Measurements from ENCODE around the gene HS2ST1.

GRCh38 chr1:86925742-86926141 lies 11.3 kb downstream of the HS2ST1 start:
- TF ChIP-seq POLR2A (IDR thresholded peaks at IDR 0.05; ENCODE audit: borderline replicate concordance, extremely low read depth, insufficient read depth, insufficient read length), result no peak
- TF ChIP-seq EZH2phosphoT487 (IDR thresholded peaks at IDR 0.05; ENCODE audit: borderline replicate concordance), result no peak
- TF ChIP-seq ZFX (IDR thresholded peaks at IDR 0.05), result no peak
- TF ChIP-seq POLR2AphosphoS5 (IDR thresholded peaks at IDR 0.05; ENCODE audit: low read depth, low read length), result no peak
- TF ChIP-seq CTCF (IDR thresholded peaks at IDR 0.05 in 2 of 3, conservative IDR thresholded peaks at IDR 0.05 in 1 of 3; ENCODE audit: borderline replicate concordance in 1 of 3, insufficient read depth in 1 of 3, low read depth in 2 of 3, low read length in 2 of 3), result no peak
- no peak for TF ChIP-seq SRF (IDR thresholded peaks at IDR 0.05; ENCODE audit: low read depth)
- TF ChIP-seq SIN3A (IDR thresholded peaks at IDR 0.05; ENCODE audit: low read depth), result no peak
- no peak for TF ChIP-seq REST (IDR thresholded peaks at IDR 0.05; ENCODE audit: low read depth)
- TF ChIP-seq ATF3 (IDR thresholded peaks at IDR 0.05), result no peak
- no peak for TF ChIP-seq JUND (IDR thresholded peaks at IDR 0.05)
- no peak for TF ChIP-seq ZNF274 (IDR thresholded peaks at IDR 0.05; ENCODE audit: low read depth, low read length)

Measured in HCT116 (cell line).